ENCODE data around the gene JAGN1.
"Not testable (repeated sequence)": the region's sequence is repeated elsewhere in the genome, so short reads cannot be mapped to it uniquely, and the experiment has no call there.

JAGN1 gene

DNA sequence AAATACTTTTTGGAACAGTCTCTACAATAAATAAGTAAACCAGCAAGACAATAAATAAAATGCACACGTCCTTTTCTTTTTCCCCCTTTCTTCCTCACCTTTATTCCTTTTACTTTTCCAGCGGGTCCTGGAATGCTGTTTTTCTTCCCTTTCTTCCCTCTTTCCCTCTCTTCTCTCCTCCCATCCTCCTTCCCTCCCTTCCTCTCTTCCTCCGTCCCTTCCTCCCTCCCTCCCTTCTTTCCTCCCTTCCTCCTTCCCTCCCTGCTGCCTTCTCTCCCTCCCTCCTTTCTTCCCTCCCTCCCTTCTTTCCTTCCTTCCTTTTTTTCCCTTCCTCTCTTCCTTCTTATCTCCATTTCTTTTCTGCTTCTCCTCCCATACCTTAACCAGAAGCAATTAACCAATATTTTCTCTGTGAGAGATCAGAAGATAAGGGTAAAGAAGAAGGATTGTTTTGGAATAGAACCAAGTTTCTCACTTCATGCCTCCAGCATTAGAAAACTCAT lies 8.9 kb downstream of the JAGN1 start:
- no peak for DNase-seq

DNA sequence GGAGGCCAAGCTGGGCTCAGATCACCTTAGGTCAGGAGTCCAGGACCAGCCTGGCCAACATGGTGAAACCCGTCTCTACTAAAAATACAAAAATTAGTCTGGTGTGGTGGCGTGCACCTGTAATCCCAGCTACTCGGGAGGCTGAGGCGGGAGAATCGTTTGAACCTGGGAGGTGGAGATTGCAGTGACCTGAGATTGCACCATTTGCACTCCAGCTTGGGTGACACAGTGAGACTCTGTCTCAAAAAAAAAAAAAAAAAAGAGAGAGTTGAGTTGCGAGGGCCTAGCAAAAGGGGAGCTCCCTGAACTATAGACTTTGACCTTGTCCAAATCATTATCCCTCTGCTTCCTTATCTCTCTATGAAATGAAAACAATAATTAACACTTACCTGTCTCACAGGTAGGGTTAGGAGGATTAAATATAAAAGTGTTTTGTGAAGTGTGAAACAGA lies 10.6 kb downstream of the JAGN1 start:
- not testable (repeated sequence) for DNase-seq

DNA sequence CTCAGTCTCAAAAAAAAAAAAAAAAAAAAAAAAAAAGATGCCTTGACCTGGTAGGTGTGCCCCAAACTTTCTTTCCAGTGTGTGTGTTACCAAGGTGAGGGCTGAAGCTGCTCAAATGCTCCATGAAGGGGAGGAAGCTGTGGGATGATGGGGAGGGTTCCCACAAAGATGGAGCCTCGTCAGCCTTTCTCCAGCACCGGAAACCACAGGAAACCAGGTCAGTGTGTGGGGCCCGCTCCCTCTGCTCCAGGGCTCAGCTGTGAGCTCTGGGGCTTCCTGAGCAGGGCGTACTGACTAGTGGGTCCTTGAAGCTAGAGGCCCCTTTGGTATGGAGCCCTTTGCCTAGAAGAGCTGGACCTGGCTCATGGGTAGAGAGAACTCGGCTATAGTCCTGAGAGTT lies 11.6 kb downstream of the JAGN1 start:
- DNase-seq, result peak; percentile 28

DNA sequence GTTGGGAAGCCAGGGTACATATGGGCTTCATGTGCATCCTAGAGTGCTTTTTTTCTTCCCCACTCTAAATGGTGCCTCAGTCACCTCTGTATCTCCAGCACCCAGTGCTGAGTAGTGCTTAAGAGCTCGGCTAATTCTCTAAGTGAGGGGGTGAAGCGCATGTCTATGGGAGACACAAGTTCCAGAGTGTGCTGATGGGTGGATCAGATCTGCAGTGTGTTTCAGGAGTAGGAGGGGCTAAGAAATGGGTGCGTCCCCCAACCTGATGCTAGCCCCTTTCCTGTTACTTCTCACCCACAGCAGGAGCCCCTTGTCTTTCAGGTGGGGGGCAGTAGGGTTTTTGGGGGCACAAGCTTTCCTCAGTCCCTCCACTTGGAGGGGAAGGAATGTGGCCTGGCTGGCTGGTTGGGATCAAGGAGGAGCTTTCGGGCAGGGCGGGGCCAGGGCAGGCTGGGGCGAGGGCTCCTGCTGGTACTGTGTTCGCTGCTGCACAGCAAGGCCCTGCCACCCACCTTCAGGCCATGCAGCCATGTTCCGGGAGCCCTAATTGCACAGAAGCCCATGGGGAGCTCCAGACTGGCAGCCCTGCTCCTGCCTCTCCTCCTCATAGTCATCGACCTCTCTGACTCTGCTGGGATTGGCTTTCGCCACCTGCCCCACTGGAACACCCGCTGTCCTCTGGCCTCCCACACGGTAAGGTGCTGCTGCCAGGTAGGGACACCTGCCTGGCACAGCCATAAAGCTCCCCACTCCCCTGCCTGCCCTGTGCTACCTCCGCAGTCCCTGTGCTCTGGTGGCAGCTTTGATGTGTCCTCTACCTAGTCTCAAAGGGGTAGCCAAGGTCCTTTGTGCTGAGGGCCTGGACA lies 12.2 kb downstream of the JAGN1 start, which contains the start of gene IL17RE:
IL17RE (plus strand) TSS at position 477 of the 866 bp plus-strand sequence; CDS start at position 562, 85 bp downstream.
- DNase-seq, result no peak

DNA sequence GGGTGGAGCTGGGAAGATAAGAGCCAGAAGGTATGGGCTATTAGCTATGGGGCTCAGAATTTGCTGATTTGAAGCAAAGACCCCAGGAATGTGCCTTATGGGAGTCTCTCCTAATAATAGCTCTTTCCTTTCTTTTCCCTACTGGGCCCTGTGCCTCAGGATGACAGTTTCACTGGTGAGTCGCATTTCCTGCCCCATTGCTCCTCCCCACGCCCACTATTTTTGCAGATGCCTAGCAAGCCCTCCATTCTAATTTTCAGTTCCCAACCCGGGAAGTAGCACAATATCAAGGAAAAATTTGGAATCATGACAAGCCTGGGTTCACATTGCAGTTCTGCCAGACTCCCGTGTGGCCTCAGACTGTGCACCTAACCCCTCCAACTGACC lies 12.8 kb downstream of the JAGN1 start:
- DNase-seq, result no peak

DNA sequence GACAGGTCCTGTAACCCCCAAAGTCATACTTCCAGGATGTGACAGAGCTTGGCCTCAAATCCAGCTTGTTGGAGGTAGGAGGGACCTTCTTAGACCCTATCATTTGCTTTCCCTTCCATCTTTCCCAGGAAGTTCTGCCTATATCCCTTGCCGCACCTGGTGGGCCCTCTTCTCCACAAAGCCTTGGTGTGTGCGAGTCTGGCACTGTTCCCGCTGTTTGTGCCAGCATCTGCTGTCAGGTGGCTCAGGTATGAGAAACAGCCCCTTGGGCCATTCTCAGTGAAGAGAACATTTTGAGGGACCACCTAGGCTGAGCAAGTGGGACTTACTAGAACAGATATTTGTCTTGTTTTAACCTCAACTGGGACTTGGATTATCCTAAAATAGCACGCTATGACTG lies 13.5 kb downstream of the JAGN1 start:
- no peak for DNase-seq

DNA sequence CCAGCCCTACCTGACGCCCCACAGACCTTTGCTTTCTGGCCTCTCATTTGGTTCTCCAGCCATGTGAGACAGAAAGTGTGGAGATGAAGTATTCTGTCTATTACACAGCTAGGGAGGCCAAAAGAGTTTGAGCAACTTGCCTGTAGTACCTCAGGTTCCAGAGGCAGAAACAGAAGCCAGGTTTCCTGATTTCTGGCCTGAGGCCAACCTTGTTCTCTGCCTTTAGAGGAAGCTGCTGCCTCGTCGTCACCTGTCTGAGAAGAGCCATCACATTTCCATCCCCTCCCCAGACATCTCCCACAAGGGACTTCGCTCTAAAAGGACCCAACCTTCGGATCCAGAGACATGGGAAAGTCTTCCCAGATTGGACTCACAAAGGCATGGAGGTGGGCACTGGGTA lies 16.1 kb downstream of the JAGN1 start:
- DNase-seq, result no peak

DNA sequence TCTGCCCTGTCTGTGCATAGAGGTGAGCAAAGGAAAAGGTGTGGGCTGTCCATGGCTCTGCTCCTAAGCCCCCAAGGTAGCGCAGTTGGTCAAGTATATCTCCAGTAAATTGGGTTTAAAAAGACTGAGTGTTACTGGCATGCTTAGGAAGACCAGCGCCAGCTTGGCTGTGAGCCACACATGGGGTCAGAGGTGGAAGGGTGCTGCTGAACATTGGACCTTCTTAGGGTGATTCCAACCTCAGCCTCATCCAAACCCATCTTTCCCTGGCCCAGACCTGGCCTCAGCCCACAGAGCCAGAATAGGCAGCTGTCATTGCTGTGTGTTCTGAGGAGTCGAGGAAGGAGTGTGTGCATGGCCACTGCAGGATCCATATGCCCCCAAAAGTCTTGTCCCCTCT lies 17.9 kb downstream of the JAGN1 start:
- DNase-seq, result no peak

DNA sequence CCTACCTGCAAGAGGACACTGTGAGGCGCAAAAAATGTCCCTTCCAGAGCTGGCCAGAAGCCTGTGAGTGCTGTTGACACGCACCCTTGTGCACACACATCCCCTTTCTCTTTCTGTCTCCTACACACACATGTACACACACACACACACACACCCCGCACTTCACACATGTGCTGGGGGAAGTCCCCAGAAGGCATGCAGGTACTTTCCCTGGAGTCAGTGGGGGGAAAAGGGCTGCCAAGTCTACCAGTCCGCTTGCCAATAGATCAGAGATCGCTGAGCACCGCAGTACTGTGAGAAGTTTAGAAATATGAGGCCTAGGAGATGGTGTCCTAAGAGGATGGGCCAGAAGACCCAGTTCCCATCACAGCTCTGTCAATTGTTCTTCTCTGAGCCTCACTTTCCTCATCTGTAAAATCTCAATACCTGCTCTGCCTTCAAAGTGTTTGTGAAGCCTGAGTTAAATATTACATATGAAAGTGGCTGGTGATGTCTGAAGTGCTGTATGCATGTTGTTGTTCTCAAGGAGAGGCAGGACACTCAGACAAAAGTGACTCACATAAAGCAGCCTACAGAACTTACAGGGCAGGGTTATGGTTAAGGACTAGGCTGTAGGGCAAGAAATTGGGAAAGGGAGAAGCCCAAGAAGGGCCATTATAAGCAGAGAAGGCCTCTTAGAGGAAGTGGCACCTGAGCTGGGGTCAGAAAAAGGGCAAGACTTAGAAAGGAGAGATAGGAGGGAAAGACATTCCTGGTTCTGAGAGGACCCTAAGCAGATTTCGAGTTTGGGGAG lies 19.0 kb downstream of the JAGN1 start:
- no peak for DNase-seq

DNA sequence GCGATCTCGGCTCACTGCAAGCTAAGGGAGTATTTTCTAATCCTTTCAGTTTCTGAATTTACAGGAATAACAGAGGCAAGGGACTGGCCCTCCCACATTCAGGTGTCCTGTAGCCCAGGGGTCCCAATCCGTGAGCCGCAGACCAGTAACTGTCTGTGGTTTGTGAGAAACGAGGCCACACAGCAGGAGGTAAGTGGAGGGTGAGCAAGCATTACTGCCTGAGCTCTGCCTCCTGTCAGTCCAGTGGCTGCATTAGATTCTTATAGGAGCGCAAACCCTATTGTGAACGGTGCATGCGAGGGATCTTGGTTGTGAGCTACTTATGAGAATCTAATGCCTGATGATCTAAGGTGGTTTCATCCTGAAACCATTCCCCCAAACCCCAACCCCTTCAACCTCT lies 21.5 kb downstream of the JAGN1 start:
- no peak for DNase-seq

DNA sequence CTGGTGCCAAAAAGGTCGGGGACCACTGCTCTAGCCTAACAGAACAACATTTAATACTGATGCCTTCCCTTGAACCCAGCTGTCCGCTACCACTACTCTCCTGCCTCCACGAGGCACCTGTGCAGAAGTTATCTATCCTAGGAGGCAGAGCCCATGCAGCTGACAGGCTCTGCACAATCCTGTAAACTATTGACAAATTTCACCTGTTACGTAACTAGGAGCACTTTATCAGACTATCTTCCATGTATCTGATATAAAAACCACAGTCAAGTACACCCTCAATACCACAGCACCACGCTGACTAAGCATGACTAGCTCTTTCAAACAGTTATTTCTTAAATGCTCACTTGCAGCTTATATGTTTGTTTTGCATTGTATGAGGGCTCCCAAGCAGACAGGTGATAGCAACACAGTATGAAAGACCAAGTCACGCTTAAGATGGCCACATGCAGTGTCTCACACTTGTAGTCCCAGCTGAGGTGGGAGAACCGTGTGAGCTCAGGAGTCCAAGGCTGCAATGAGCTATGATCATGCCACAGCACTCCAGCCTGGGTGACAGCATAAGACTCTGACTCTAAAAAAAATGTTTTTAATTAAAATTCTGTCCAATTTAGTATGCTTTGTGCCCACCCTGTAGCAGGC lies 22.0 kb downstream of the JAGN1 start:
- no peak for DNase-seq

DNA sequence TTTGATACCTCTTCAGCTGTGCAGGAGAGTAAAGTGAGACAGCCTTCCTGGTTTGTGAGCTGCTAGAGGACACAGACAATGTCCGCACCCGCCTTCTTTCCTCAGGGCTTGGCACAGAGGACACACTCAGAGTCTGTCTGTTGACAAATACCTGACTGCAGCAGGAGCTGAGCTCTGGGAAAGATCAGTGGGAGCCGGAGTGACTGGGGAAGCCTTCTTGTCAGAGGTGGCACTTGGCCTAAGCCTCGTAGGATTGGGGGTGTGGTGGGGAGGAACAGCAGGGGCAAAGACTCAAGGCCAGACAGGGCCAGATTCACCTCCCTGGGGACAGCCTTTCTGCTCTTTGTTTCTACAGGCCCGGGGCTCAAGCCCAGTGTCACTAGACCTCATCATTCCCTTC lies 23.2 kb downstream of the JAGN1 start:
- DNase-seq, result no peak

DNA sequence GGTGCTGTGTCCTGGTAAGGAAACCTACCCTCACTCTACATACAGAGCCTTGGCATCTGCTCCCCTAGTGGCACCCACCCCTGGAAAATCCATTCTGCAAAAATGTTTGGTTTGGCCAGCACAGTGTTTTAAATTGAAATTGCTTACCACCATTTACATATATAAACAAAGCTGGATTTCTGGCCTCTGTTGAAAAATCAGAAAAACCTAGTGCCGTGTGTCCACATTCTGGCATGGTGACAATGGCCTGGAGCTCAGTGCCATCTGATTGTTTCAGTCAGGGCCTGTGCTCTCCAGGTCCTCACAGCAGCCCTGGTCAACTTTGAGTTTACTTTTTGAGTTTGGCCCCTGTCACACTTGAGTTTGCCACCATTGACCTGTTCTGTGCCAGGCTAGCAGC lies 23.6 kb downstream of the JAGN1 start:
- DNase-seq, result no peak

DNA sequence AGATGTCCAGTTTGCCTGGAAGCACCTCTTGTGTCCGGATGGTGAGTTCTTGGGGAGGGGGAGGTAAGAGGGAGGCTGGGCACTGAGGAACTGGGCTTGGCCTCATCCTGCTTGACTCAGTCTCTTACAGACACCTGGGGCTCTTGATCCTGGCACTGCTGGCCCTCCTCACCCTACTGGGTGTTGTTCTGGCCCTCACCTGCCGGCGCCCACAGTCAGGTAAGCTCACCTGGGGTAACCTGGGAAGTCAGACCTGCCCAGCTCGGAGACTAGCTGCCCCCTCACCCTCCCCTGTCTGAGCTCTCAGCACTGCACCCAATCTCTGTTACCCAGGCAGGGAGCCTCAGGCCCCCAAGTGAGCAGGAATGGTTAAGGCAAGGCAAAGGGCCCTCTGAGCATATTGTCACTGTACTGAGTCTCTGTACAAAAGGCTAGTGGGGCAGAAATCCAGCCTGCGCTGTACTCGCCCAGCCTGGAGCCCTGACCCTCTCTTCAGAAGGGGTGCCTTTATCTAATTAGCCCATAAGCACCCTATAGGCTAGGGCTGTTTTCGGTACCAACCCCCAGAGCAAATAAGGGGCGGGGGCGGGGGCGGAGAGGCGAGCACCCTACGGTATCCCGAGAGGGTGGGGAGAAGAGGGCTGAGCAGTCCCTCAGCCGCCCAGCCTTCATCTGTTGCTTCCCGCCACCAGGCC lies 24.3 kb downstream of the JAGN1 start:
- no peak for DNase-seq

DNA sequence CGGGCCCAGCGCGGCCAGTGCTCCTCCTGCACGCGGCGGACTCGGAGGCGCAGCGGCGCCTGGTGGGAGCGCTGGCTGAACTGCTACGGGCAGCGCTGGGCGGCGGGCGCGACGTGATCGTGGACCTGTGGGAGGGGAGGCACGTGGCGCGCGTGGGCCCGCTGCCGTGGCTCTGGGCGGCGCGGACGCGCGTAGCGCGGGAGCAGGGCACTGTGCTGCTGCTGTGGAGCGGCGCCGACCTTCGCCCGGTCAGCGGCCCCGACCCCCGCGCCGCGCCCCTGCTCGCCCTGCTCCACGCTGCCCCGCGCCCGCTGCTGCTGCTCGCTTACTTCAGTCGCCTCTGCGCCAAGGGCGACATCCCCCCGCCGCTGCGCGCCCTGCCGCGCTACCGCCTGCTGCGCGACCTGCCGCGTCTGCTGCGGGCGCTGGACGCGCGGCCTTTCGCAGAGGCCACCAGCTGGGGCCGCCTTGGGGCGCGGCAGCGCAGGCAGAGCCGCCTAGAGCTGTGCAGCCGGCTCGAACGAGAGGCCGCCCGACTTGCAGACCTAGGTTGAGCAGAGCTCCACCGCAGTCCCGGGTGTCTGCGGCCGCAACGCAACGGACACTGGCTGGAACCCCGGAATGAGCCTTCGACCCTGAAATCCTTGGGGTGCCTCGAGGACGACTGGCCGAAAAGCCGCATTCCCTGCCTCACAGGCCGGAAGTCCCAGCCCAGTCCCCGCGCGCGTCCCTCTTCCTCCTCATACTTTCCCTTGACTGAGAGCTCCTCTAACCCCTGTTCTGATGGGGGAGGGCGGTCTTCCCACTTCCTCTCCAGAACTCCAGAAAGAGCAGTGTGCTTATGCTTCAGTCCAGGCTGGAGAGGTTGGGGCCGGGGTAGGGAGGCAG lies 25.1 kb downstream of the JAGN1 start:
- no peak for DNase-seq

DNA sequence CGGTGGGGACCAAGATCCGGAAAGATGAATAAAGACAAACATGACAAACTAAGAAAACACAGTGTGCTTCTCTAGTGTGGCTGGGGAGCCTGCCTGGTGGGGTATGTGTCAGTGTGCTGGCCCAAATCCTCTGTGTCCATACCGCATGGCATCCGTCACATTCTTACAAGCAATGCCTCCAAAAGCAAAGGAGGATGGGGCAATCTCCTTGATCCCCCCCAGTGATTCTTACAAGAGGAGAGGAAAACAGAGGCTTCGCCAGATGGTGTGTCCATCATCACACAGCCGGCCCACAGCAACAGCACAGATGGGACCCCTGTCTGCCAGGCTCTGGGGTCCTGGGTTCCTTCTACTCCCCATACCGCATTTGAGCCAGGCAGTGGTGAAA lies 25.9 kb downstream of the JAGN1 start:
- no peak for DNase-seq

DNA sequence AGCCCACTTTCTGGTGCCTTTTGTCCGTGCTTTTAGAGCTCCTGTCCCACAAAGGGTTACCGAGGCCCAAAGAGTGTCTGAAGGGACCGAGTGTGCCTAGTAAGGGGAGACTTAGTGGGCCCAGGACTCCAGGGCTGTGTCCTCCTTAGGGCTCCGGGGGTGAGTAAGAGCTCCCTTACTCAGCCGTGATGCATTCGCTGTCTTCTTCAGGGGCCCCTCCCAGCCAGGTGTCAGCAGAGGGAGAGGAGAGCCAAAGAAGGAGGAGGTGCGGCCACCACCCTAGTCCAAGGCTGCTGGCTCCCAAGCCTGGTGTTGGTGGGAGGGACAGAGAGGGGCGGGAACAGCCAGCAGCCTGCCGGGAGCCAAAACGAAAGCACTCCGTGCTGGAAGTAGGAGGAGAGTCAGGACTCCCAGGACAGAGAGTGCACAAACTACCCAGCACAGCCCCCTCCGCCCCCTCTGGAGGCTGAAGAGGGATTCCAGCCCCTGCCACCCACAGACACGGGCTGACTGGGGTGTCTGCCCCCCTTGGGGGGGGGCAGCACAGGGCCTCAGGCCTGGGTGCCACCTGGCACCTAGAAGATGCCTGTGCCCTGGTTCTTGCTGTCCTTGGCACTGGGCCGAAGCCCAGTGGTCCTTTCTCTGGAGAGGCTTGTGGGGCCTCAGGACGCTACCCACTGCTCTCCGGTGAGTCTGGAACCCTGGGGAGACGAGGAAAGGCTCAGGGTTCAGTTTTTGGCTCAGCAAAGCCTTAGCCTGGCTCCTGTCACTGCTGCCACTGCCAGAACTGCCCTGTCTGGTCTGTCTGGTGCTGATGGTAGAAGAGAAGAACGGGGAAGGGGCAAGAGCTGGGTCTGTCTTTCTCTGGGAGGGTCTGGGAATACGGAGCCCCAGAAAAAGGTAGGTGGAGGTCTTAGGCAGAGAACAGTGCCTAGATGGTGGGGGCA lies 26.6 kb downstream of the JAGN1 start, which contains the start of gene IL17RC:
IL17RC (plus strand) TSS at position 365 of the 947 bp plus-strand sequence; CDS start at position 583, 218 bp downstream.
- no peak for DNase-seq

DNA sequence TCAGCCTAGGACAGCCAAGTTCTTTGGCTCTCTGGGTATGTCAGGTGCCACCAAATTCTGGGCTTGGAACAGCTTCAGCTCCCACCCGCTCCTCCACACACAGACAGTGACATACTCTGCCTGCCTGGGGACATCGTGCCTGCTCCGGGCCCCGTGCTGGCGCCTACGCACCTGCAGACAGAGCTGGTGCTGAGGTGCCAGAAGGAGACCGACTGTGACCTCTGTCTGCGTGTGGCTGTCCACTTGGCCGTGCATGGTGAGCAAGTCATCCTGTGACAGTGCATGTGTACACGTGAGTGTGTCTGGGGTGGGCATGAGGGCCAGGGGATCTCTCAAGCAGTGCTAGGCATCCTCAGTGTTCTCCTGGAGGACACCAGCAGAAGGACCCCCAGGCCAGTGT lies 27.4 kb downstream of the JAGN1 start:
- DNase-seq, result no peak

DNA sequence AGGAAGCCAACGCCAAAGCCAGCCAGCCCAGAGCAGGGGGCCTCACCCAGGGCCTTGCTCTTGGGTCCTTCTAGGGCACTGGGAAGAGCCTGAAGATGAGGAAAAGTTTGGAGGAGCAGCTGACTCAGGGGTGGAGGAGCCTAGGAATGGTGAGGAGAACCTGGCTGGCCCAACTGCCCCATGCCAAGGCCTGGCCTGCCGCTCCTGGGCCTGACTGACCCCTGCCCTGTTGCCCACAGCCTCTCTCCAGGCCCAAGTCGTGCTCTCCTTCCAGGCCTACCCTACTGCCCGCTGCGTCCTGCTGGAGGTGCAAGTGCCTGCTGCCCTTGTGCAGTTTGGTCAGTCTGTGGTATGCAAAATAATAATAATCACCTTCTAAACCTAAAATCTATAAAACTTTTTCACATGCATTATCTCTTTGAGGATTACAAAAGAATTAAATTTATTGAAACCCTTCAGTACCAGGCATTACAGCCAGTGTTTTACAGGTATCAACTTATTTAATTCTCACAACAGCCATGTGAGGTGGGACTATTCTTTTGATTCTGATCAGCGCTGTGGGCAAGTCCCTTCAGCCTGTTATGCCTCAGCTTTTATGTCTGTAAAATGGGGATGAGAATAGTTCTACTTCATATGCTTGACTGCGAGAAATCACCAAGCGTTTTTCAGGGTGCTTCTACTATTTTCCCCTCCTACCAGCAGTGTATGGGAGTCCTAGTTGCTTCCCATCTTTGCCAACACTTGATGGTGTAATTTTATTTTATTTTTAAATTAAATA lies 28.0 kb downstream of the JAGN1 start:
- DNase-seq, result no peak

DNA sequence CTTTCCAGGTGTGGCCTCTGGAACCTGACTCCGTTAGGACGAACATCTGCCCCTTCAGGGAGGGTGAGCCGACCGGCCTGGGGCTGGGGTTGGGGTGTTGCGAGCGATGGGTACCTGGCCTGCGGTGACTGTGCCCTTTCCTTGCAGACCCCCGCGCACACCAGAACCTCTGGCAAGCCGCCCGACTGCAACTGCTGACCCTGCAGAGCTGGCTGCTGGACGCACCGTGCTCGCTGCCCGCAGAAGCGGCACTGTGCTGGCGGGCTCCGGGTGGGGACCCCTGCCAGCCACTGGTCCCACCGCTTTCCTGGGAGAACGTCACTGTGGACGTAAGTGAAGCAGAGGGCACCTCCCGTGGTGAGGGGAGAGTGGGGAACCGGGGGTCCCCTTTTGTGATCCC lies 37.7 kb downstream of the JAGN1 start:
- DNase-seq, result no peak
